OCI-LY3 (cell line): ENCODE data around the gene NEU2.

ENCODE experiments used
- EZH2phosphoT487 ChIP-seq: fragments of 200-600 bp; shearing (Covaris generic); IDR thresholded peaks from 2 replicates; pipeline ENCODE4 v1.6.1; 2018; ENCODE audit warnings: antibody characterized with exemption, mixed run types, low read depth
- TF ChIP-seq, protein P1 (sequence below): fragments of 200-600, 300-600 bp; sonication (generic); IDR thresholded peaks from 2 replicates; pipeline ENCODE4 v1.5.1; 2014; ENCODE audit warnings: antibody characterized with exemption, low read length, low read depth

DNA sequence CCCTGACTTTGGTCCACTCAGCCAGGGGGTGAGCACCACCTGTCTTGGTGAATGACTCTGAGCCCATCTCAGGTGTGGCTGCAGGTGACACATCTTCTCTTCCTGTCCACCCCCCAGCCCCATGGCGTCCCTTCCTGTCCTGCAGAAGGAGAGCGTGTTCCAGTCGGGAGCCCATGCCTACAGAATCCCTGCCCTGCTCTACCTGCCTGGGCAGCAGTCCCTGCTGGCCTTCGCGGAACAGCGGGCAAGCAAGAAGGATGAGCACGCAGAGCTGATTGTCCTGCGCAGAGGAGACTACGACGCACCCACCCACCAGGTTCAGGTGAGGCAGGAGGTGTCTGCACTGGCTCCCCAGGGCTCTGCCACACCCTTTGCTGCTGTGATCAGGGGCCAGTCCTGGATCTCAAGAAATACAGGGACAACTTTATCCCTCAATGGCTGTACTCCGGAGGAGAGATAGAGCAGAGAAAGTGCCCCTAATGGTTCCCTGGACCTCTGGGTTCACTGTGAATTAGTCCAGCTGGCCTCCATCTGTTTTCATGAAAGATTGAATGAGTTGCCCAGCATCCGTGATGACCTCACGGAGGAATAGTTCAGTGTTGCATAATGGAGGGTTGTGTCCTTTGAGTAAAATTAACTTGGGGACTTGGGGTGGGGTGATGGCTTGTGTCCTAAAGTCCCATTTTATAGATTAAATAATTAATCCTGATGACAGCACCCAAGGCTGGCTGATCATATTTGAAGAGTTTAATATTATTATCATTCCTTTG lies at the start of gene NEU2:
- TF ChIP-seq, protein P1, sequence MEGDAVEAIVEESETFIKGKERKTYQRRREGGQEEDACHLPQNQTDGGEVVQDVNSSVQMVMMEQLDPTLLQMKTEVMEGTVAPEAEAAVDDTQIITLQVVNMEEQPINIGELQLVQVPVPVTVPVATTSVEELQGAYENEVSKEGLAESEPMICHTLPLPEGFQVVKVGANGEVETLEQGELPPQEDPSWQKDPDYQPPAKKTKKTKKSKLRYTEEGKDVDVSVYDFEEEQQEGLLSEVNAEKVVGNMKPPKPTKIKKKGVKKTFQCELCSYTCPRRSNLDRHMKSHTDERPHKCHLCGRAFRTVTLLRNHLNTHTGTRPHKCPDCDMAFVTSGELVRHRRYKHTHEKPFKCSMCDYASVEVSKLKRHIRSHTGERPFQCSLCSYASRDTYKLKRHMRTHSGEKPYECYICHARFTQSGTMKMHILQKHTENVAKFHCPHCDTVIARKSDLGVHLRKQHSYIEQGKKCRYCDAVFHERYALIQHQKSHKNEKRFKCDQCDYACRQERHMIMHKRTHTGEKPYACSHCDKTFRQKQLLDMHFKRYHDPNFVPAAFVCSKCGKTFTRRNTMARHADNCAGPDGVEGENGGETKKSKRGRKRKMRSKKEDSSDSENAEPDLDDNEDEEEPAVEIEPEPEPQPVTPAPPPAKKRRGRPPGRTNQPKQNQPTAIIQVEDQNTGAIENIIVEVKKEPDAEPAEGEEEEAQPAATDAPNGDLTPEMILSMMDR = no peak
- TF ChIP-seq EZH2phosphoT487 = no peak
